Measurements from ENCODE around the gene RPL12. TPM values are rescaled to one million over a fixed set of nuclear protein-coding genes. Genes with fewer than 3 reads are reported as not detected.

RPL12 gene
- 1,018 TPM for total RNA-seq
- long read RNA-seq, transcript RPL12-201 (7 exons, 633 nt), result major isoform, 350 of 371 reads
- long read RNA-seq, partial matches to known transcripts, result 13 of 371 reads
- long read RNA-seq, other reads (novel, unspliced or antisense), result 6 of 371 reads

DNA sequence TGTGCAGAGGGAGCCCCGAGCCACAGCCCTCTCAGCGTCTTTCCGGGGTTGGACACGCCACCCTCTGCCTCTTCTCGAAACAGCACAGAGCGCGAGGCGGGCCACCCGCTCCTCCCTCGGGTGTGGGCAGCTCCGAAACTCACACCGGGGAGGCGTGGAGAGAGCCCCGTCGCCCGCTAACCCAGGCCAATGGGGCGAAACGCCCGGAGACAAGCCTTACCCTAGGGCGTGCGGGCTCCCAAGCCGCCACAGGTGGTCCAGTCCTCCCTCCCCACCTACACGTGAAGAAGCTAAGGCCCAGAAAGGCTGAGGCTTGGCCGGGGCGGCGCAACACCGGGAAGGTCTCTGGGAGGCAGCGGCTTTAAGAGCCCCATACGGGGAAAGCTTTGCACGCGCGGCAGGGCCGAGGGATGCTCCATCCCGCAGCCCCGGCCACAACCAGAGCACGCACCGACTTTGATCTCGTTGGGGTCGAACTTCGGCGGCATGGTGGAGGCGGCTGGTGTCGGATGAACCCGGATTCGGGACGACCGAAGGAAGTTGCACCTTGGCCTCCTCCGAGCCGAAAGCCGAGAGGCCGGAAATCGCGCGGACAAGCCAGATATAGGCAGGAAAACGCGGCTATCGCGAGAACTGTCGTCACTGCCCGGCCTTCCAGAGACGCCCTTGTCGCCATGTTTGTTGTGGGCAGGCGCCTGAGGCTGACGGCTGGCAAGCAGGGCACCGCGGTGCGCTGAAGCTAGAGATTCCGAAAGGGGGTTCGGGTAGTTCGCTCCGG lies at the start of gene RPL12, which contains the start of gene LRSAM1:
Gene RPL12, minus strand, starts transcription at position 577 of the 778 bp plus-strand sequence. Its CDS starts 89 bp downstream, at position 488.
Gene LRSAM1, plus strand, starts transcription at position 681 of the 778 bp plus-strand sequence. CDS start 3,018 bp downstream, outside the sequence.
- DNase-seq, result peak; percentile 97
- TF ChIP-seq CTCF (IDR thresholded peaks at IDR 0.05), result no peak
- intact Hi-C loops (cut with DNase I), result no loop called here
- peaks cover 44% of the 10 kb centered on the region for H3K4me1 ChIP-seq
- ATAC-seq, result peak; percentile 91
- no peaks in the 10 kb centered on the region for H3K27me3 ChIP-seq (ENCODE audit: low read depth)
- peaks cover 48% of the 10 kb centered on the region for H3K36me3 ChIP-seq
- H3K27ac ChIP-seq, result peak within 1 kb of the TSS; percentile 92
- H3K4me3 ChIP-seq, result peak within 1 kb of the TSS; percentile 81
- no peaks in the 10 kb centered on the region for H3K9me3 ChIP-seq

GRCh38 chr9:127500862-127501261 lies 49.7 kb upstream of the RPL12 start:
- no peaks in the 10 kb centered on the region for H3K27me3 ChIP-seq (ENCODE audit: low read depth)
- H3K4me1 ChIP-seq, result no peaks in the 10 kb centered on the region
- H3K36me3 ChIP-seq, result peaks cover 80% of the 10 kb centered on the region
- no peak for ATAC-seq
- H3K4me3 ChIP-seq, result no peak overlapping the region
- no peak for DNase-seq
- intact Hi-C loops (cut with DNase I), result loop anchor here (5.0 kb wide), 1 partner anchor 86 kb away; no protein-coding TSS in a partner anchor
- H3K9me3 ChIP-seq, result no peaks in the 10 kb centered on the region
- no peak overlapping the region for H3K27ac ChIP-seq
- TF ChIP-seq CTCF (IDR thresholded peaks at IDR 0.05), result no peak

DNA sequence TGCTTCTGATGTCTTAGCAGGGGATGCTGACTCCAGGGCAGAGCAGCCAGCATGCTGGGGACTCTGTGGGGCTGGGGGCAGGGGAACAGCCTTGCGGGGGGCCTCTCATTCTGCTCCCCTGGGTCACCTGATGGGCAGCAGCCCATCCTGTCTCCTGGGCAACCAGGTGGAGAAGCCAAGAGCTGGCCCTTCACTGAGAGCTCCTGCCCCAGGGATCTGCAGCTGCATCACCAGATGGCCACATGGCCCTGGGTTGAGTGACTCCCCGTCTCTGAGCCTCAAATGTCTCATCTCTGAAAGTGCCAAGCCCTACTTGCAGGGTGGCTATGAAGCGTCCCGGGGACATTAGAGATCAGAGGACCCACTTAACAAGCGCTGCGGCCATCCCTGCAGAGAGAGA lies 49.2 kb upstream of the RPL12 start:
- ATAC-seq (no peak), DNase-seq (no peak)
- intact Hi-C loops (cut with DNase I), result loop anchor here (5.0 kb wide), 1 partner anchor 87 kb away; no protein-coding TSS in a partner anchor
- Histone ChIP-seq H3K4me3 (no peak overlapping the region), H3K4me1 (no peaks in the 10 kb centered on the region), H3K27ac (no peak overlapping the region), H3K9me3 (no peaks in the 10 kb centered on the region), H3K36me3 (peaks cover 79% of the 10 kb centered on the region), H3K27me3 (ENCODE audit: low read depth) (no peaks in the 10 kb centered on the region)
- TF ChIP-seq CTCF (IDR thresholded peaks at IDR 0.05), result no peak

DNA sequence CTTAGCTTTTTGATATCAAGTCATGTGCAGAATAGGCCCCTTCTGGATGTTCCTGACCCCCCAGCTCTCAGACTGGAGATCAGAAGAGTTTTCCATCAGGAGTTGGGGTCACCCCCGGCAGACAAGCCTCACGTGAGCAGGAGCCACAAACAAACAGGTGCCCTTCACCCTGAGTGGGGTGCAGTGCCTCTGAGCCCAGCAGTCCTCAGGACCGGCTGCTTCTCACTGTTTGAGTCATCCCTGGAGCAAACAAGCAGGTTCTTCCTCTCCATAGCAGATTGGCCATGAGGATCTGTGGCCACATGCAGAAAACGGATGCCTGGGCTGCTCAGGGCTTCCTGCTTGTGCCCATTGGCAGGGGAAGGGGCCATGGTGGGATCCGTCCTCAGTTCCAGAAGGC lies 47.1 kb upstream of the RPL12 start:
- peaks cover 78% of the 10 kb centered on the region for H3K36me3 ChIP-seq
- no peak for ATAC-seq
- no peak overlapping the region for H3K4me3 ChIP-seq
- peaks cover 3% of the 10 kb centered on the region for H3K4me1 ChIP-seq
- intact Hi-C loops (cut with DNase I), result no loop called here
- no peak for DNase-seq
- H3K9me3 ChIP-seq, result no peaks in the 10 kb centered on the region
- no peak for TF ChIP-seq CTCF (IDR thresholded peaks at IDR 0.05)
- no peaks in the 10 kb centered on the region for H3K27me3 ChIP-seq (ENCODE audit: low read depth)
- no peak overlapping the region for H3K27ac ChIP-seq

- Histone ChIP-seq H3K27ac (no peak overlapping the region), H3K27me3 (ENCODE audit: low read depth) (no peaks in the 10 kb centered on the region), H3K36me3 (peaks cover 78% of the 10 kb centered on the region), H3K4me3 (no peak overlapping the region), H3K9me3 (no peaks in the 10 kb centered on the region), H3K4me1 (peaks cover 3% of the 10 kb centered on the region)
- no peak for TF ChIP-seq CTCF (IDR thresholded peaks at IDR 0.05)
- DNase-seq, result no peak
- ATAC-seq, result no peak
- intact Hi-C loops (cut with DNase I), result no loop called here
Measured at GRCh38 chr9:127497656-127498290, 46.6 kb upstream of the RPL12 start.

All from lower lobe of right lung (tissue), 2 donors.